ENCODE measurements around the gene TEAD3.

DNA sequence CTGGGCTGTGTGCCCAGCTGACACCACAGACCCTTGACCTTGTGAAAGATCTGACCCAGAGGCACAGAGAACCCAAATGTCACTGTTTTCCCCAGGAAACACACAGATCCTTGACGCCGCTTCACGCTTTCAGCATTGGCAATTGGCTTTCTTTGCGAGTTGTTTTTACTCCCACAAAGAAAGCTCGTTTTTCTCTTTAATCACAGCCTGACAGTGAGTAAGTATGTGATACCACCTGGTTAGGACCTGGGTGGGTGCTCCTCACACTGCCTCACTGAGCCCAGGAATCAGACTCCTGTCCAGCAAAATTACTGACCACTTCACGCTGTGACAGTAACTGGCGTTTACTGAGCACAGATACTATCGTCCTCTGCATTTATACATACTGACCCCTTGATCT lies 15.7 kb downstream of the TEAD3 start:
- TF ChIP-seq, protein P1, sequence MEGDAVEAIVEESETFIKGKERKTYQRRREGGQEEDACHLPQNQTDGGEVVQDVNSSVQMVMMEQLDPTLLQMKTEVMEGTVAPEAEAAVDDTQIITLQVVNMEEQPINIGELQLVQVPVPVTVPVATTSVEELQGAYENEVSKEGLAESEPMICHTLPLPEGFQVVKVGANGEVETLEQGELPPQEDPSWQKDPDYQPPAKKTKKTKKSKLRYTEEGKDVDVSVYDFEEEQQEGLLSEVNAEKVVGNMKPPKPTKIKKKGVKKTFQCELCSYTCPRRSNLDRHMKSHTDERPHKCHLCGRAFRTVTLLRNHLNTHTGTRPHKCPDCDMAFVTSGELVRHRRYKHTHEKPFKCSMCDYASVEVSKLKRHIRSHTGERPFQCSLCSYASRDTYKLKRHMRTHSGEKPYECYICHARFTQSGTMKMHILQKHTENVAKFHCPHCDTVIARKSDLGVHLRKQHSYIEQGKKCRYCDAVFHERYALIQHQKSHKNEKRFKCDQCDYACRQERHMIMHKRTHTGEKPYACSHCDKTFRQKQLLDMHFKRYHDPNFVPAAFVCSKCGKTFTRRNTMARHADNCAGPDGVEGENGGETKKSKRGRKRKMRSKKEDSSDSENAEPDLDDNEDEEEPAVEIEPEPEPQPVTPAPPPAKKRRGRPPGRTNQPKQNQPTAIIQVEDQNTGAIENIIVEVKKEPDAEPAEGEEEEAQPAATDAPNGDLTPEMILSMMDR (IDR thresholded peaks at IDR 0.05; ENCODE audit: low read depth, low read length, missing input control), result no peak
- TF ChIP-seq TAF1 (conservative IDR thresholded peaks at IDR 0.05), result no peak
- TF ChIP-seq, protein P2, sequence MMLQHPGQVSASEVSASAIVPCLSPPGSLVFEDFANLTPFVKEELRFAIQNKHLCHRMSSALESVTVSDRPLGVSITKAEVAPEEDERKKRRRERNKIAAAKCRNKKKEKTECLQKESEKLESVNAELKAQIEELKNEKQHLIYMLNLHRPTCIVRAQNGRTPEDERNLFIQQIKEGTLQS (IDR thresholded peaks at IDR 0.05), result no peak
- no peak for TF ChIP-seq HNF4A (conservative IDR thresholded peaks at IDR 0.05)
- no peak for TF ChIP-seq YY1 (IDR thresholded peaks at IDR 0.05)
- TF ChIP-seq, protein P3, sequence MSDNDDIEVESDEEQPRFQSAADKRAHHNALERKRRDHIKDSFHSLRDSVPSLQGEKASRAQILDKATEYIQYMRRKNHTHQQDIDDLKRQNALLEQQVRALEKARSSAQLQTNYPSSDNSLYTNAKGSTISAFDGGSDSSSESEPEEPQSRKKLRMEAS (IDR thresholded peaks at IDR 0.05), result no peak

Data from liver (tissue), 3 donors.